CD1c-positive myeloid dendritic cell (primary cell): ENCODE measurements around the gene FAM177A1.
"Not testable (repeated sequence)": the region's sequence is repeated elsewhere in the genome, so short reads cannot be mapped to it uniquely, and the experiment has no call there.

ENCODE experiments used
- DNase-seq: peaks from one replicate; pipeline ENCODE4 v3.0.0-alpha.2; 2016; ENCODE audit errors: extremely low spot score

FAM177A1 gene

GRCh38 chr14:35046048-35046750, at the start of gene FAM177A1:
Gene FAM177A1, plus strand, starts transcription at chr14:35046272. Its CDS starts 192 bp downstream, at chr14:35046464.
- DNase-seq, result peak; percentile 98

GRCh38 chr14:34997762-34998161, 48.3 kb upstream of the FAM177A1 start:
- no peak for DNase-seq

GRCh38 chr14:34999500-34999899, 46.6 kb upstream of the FAM177A1 start:
- DNase-seq, result no peak

GRCh38 chr14:35001621-35002020, 44.5 kb upstream of the FAM177A1 start:
- no peak for DNase-seq

- DNase-seq, result no peak
These were observed 41.2 kb upstream of the FAM177A1 start for GRCh38 chr14:35004839-35005238.

- DNase-seq, result no peak
These were observed 29.5 kb upstream of the FAM177A1 start for GRCh38 chr14:35016568-35016967.

- peak; percentile 20 for DNase-seq
These were observed 25.4 kb upstream of the FAM177A1 start for GRCh38 chr14:35020713-35021112.

- no peak for DNase-seq
These were observed 17.6 kb upstream of the FAM177A1 start for GRCh38 chr14:35028435-35028834.

- DNase-seq, result no peak
These were observed 13.5 kb upstream of the FAM177A1 start for GRCh38 chr14:35032562-35032961.

- DNase-seq, result no peak
These were observed 11.6 kb upstream of the FAM177A1 start for GRCh38 chr14:35034440-35034833.

- not testable (repeated sequence) for DNase-seq
These were observed 11.0 kb upstream of the FAM177A1 start for GRCh38 chr14:35034944-35035554.

- DNase-seq, result not testable (repeated sequence)
These were observed 7.8 kb upstream of the FAM177A1 start for GRCh38 chr14:35038312-35038711.

GRCh38 chr14:35042632-35043031, 3.4 kb upstream of the FAM177A1 start:
- DNase-seq, result no peak

GRCh38 chr14:35043046-35043445, 3.0 kb upstream of the FAM177A1 start:
- no peak for DNase-seq

- peak; percentile 55 for DNase-seq
These were observed 904 bp upstream of the FAM177A1 start for GRCh38 chr14:35044939-35045797.

- no peak for DNase-seq
These were observed 349 bp upstream of the FAM177A1 start for GRCh38 chr14:35045798-35046047.

GRCh38 chr14:35046751-35047536, 872 bp downstream of the FAM177A1 start:
- no peak for DNase-seq

- no peak for DNase-seq
These were observed 2.0 kb downstream of the FAM177A1 start for GRCh38 chr14:35047976-35048513.

GRCh38 chr14:35050652-35051051, 4.6 kb downstream of the FAM177A1 start:
- DNase-seq, result no peak

- DNase-seq, result no peak
These were observed 5.7 kb downstream of the FAM177A1 start for GRCh38 chr14:35051796-35052195.

GRCh38 chr14:35052637-35053036, 6.6 kb downstream of the FAM177A1 start:
- DNase-seq, result no peak
